K562 (cell line): ENCODE data around the gene ZSCAN26. TPM values are rescaled to one million over a fixed set of nuclear protein-coding genes. Genes with fewer than 3 reads are reported as not detected.

Source experiments
- ATAC-seq: fragments of 200-7000 bp; cut with Tn5 transposase; 3 replicates; pipeline ENCODE4 v1.9.1; 2020; ENCODE audit warnings: moderate library complexity
- BruUV-seq: library from RNA; stranded (reverse); fragments of 400-500 nt; replicated peaks from 2 replicates; lab custom pipeline; 2021; lab: Mats Ljungman, UMichigan
- CTCF ChIA-PET: fragments of 300-600 bp; formaldehyde crosslinking; extraction: SDS; loops from one replicate; lab custom pipeline; 2021; ENCODE audit warnings: low intra/inter-chr PET ratio; lab: Yijun Ruan, JAX
- POLR2A ChIA-PET: fragments of 300-600, 350-650 bp; sonication (Branson Sonifier 250); formaldehyde crosslinking; extraction: SDS; loops from one replicate; lab custom pipeline; 2021; ENCODE audit warnings: antibody characterized with exemption, inconsistent platforms; lab: Yijun Ruan, JAX
- DNase-seq, 4 experiments: peaks; one replicate each; pipeline versions ENCODE4 v3.0.0 to v3.0.0-alpha.2; 2011 to 2018; ENCODE audit warnings: low spot score in 3 of 4, mixed read lengths in 3 of 4; ENCODE audit errors: extremely low read depth in 1 of 4
- FAIRE-seq: peaks from 2 replicates; lab custom pipeline; 2011; peaks lifted over from hg19 to GRCh38; lab: Jason Lieb, UNC
- H2AFZ ChIP-seq: 2 replicates; pipeline ENCODE4 v1.6.0; 2011; ENCODE audit warnings: low read depth, low read length, control low read depth, inconsistent platforms
- H3K27ac ChIP-seq: fragments of 200-600 bp; 3 replicates; pipeline ENCODE4 v1.8.0; 2011; ENCODE audit warnings: low read depth, mild to moderate bottlenecking, control low read depth, inconsistent platforms, low read length, moderate library complexity, mixed read lengths; ENCODE audit errors: extremely low read depth
- H3K27me3 ChIP-seq, 2 experiments: fragments of 300-600 bp in 1 of 2; 2 replicates in 1 of 2; 3 replicates in 1 of 2; pipeline versions ENCODE4 v1.6.0 to v1.8.0; 2011; ENCODE audit warnings: inconsistent platforms in 2 of 2, low read length in 2 of 2, mild to moderate bottlenecking in 1 of 2, mixed read lengths in 1 of 2, moderate library complexity in 1 of 2; ENCODE audit not compliant: control insufficient read depth in 2 of 2, insufficient read depth in 2 of 2
- H3K36me3 ChIP-seq: fragments of 300-600 bp; 3 replicates; pipeline ENCODE4 v1.8.0; 2011; ENCODE audit warnings: mild to moderate bottlenecking, low read length, inconsistent platforms; ENCODE audit not compliant: control insufficient read depth, insufficient read depth
- H3K4me1 ChIP-seq, 2 experiments: fragments of 200-600 bp in 1 of 2; replicated peaks in 1 of 2; 2 replicates in 1 of 2; 3 replicates in 1 of 2; pipeline versions ENCODE4 v1.5.1 to v1.8.0; 2011; ENCODE audit warnings: inconsistent platforms in 2 of 2, low read length in 2 of 2, mild to moderate bottlenecking in 1 of 2, mixed read lengths in 1 of 2, moderate library complexity in 1 of 2; ENCODE audit not compliant: control insufficient read depth in 2 of 2, insufficient read depth in 2 of 2
- H3K4me2 ChIP-seq: 2 replicates; pipeline ENCODE4 v1.6.1; 2011; ENCODE audit warnings: low read length, control low read depth, inconsistent platforms, mixed read lengths; ENCODE audit not compliant: insufficient read depth
- H3K4me3 ChIP-seq: fragments of 200-600 bp; sonication (generic), shearing (Covaris generic); 2 replicates; pipeline ENCODE4 v1.5.1; 2016; ENCODE audit warnings: control low read depth, inconsistent platforms
- H3K79me2 ChIP-seq: fragments of 200-600 bp; 3 replicates; pipeline ENCODE4 v1.8.0; 2011; ENCODE audit warnings: low read length, inconsistent platforms; ENCODE audit not compliant: control insufficient read depth, insufficient read depth
- H3K9ac ChIP-seq, 2 experiments: 2 replicates each; pipeline versions ENCODE4 v1.6.0 to v1.6.1; 2011; ENCODE audit warnings: low read depth in 2 of 2, low read length in 2 of 2, control low read depth in 1 of 2, inconsistent platforms in 1 of 2, mild to moderate bottlenecking in 1 of 2, mixed read lengths in 1 of 2; ENCODE audit not compliant: insufficient read depth in 1 of 2
- H3K9me1 ChIP-seq: one replicate; pipeline ENCODE4 v1.6.0; 2011; ENCODE audit warnings: inconsistent platforms, mild to moderate bottlenecking, low read length, moderate library complexity; ENCODE audit not compliant: control insufficient read depth, insufficient read depth
- H3K9me3 ChIP-seq: replicated peaks from 2 replicates; pipeline ENCODE4 v1.5.1; 2011; ENCODE audit warnings: low read depth, low read length, inconsistent platforms; ENCODE audit not compliant: control insufficient read depth, insufficient read depth
- H4K20me1 ChIP-seq: replicated peaks from 2 replicates; pipeline ENCODE4 v1.6.1; 2011; ENCODE audit warnings: low read length, inconsistent platforms, mixed read lengths; ENCODE audit not compliant: control insufficient read depth, insufficient read depth
- CUX1 ChIP-seq: fragments of 200-800 bp; sonication (Bioruptor generic); IDR thresholded peaks from 2 replicates; pipeline ENCODE4 v1.6.1; 2016; ENCODE audit warnings: missing genetic modification characterization, missing compliant biosample characterization
- ILF3 ChIP-seq: fragments of 450-650 bp; IDR thresholded peaks from 2 replicates; pipeline ENCODE4 v1.6.1; 2018; ENCODE audit warnings: antibody characterized with exemption, mild to moderate bottlenecking, moderate library complexity, borderline replicate concordance
- KDM4B ChIP-seq, 2 experiments: fragments of 450-650 bp in 1 of 2; sonication (generic) in 1 of 2; IDR thresholded peaks; 2 replicates each; pipeline ENCODE4 v1.6.1; 2016 to 2017; ENCODE audit warnings: borderline replicate concordance in 2 of 2, antibody characterized with exemption in 1 of 2, low read depth in 1 of 2, mild to moderate bottlenecking in 1 of 2
- MECOM ChIP-seq: fragments of 250-450 bp; sonication (Bioruptor Pico); IDR thresholded peaks from 2 replicates; pipeline ENCODE4 v1.8.0; 2022; ENCODE audit warnings: inconsistent platforms
- ZFP30 ChIP-seq: fragments of 250-450 bp; sonication (Bioruptor Pico); IDR thresholded peaks from 2 replicates; pipeline ENCODE4 v1.8.0; 2022; ENCODE audit warnings: moderate library complexity, mild to moderate bottlenecking, inconsistent platforms, borderline replicate concordance
- ZNF197 ChIP-seq: fragments of 200-800 bp; sonication (Bioruptor generic); IDR thresholded peaks from 2 replicates; pipeline ENCODE4 v1.6.1; 2016; ENCODE audit warnings: low read depth, missing genetic modification characterization, missing compliant biosample characterization
- WGBS: fragments of 100-300 bp; shearing (Covaris generic); methylation state at CpG from one replicate; pipeline ENCODE4 v1.1.6; 2016; ENCODE audit warnings: low coverage, mixed read lengths; ENCODE audit not compliant: insufficient coverage; ENCODE audit errors: missing lambda C conversion rate; 5-methylcytosine and 5-hydroxymethylcytosine counted together
- in situ Hi-C: fragments of 300-500 bp; cut with MboI; formaldehyde crosslinking; loops from 4 replicates; pipeline ENCODE4 v1.15.0; 2018; ENCODE audit warnings: inconsistent platforms, mixed read lengths
- intact Hi-C: fragments of 100-400 bp; cut with micrococcal nuclease; formaldehyde crosslinking; loops from 2 replicates; pipeline ENCODE4 v1.14.2; 2022
- polyA plus RNA-seq, 8 experiments: library from polyadenylated mRNA; depleted of rRNA in 4 of 8; stranded (reverse) in 5 of 8; unstranded in 3 of 8; fragments of >200 nt; fragmentation: Nextera tagmentation in 2 of 8; fragmentation: Illumina TruSeq in 1 of 8; extraction: Ambion mirVana in 2 of 8; extraction: Trizol in 1 of 8; gene quantifications; 2 replicates each; pipeline versions ENCODE4 v1.2.1 to v1.2.3, GENCODE V29; 2011 to 2014; ENCODE audit warnings: inconsistent platforms in 1 of 8, missing spikeins in 1 of 8
- total RNA-seq, 7 experiments: library from RNA; depleted of rRNA in 6 of 7; stranded (reverse); fragments of >200 nt in 6 of 7; fragmentation: Illumina TruSeq in 2 of 7; extraction: Trizol in 2 of 7; gene quantifications; 2 replicates each; pipeline versions ENCODE4 v1.2.1 to v1.2.3, GENCODE V29; 2011 to 2021; ENCODE audit warnings: low replicate concordance in 1 of 7

The ZSCAN26 gene
- total and polyA plus RNA-seq, 9 of the 15 experiments (the other 6 are each of a cell fraction or from before 2014, with no cell fraction given), result 5.9 to 14.2 (median 10.5) TPM

- intact Hi-C loops (loop anchor here (1.0 to 5.0 kb wide), 3 partner anchors 53 to 74 kb away; partner anchors contain the start of genes ZSCAN31 and ZSCAN9), in situ Hi-C loops (no loop called here)
- Histone ChIP-seq H3K4me1 (peaks cover 4 to 7% of the 10 kb centered on the region in 2 experiments; a peak in 2 of 5 replicates), H3K36me3 (peaks cover 41% of the 10 kb centered on the region), H3K79me2 (peaks cover 16% of the 10 kb centered on the region), H3K9me1 (no peaks in the 10 kb centered on the region), H2AFZ (peak overlapping the region; percentile 87), H3K4me3 (peak overlapping the region; percentile 73), H3K9ac (peak overlapping the region in 1 of 2 experiments; percentile 81; a peak in 3 of 4 replicates), H3K27ac (peak overlapping the region; percentile 48; the same call in 1 of the 3 replicates), H3K27me3 (no peaks in the 10 kb centered on the region), H3K4me2 (peak overlapping the region; percentile 85), H3K9me3 (peaks cover 6% of the 10 kb centered on the region; the same call in 1 of the 2 replicates), H4K20me1 (no peaks in the 10 kb centered on the region)
- ChIA-PET POLR2A (interaction anchor here (0.5 to 5.4 kb wide), 17 partner anchors 12 to 596 kb away, joined by 3 to 61 read pairs (median 4); partner anchors contain the start of genes ZKSCAN4, ZKSCAN8 and ZSCAN26), CTCF (no interaction called here)
- WGBS, result 16% methylated on average over 3 of the region's 3 CpGs
- ATAC-seq (no peak), FAIRE-seq (no peak), DNase-seq (no peak)
- BruUV-seq, result TSS peak; percentile 77
- TF ChIP-seq ILF3 (0 out of 2 replicates have a peak, but pooled peaks have one; percentile 45), CUX1 (peak; percentile 39; the same call in 1 of the 2 replicates), ZFP30 (no peak), MECOM (CRISPR knock-in tag) (0 out of 2 replicates have a peak, but pooled peaks have one; percentile 20), ZNF197 (CRISPR knock-in tag) (no peak), KDM4B (IDR thresholded peaks at IDR 0.05; ENCODE audit: borderline replicate concordance in 2 of 2, low read depth in 1 of 2) (peak in 1 of 2 experiments; percentile 75; a peak in 1 of 4 replicates)
Measured at GRCh38 chr6:28280595-28281287, 13.8 kb downstream of the ZSCAN26 start.
